Measurements from ENCODE around the gene CCDC141.

The CCDC141 gene

GRCh38 chr2:178962805-178963433 lies 87.0 kb downstream of the CCDC141 start:
- no peak for DNase-seq

GRCh38 chr2:178962152-178962551 lies 87.8 kb downstream of the CCDC141 start:
- no peak for DNase-seq

- no peak for DNase-seq
Observed at GRCh38 chr2:178954049-178954448, 95.9 kb downstream of the CCDC141 start.

- no peak for DNase-seq
Observed at GRCh38 chr2:178951266-178952006, 98.5 kb downstream of the CCDC141 start.

GRCh38 chr2:178949584-178949983 lies 100.4 kb downstream of the CCDC141 start:
- DNase-seq = no peak

GRCh38 chr2:178949151-178949550 lies 100.8 kb downstream of the CCDC141 start:
- DNase-seq = no peak

GRCh38 chr2:178947006-178947405 lies 102.9 kb downstream of the CCDC141 start:
- DNase-seq = no peak

DNA sequence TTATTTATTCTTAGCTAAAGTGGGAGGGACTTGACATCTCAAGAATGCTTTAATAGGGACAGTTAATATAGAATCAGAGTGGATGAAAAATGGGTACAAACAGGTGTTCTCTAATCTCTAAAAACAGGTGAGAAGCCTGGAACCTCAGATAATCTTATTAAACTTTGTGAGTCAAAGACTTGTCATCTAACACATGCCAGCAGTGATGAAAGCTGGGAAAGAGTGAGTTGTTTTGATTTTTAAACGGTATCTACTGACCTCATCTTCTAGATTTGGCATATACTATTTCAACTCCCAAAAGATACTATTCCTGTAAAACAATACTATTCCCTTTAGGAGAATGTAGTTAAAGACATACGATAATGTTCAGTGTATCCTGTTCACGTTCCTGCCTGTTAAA lies 103.4 kb downstream of the CCDC141 start:
- no peak for DNase-seq

DNA sequence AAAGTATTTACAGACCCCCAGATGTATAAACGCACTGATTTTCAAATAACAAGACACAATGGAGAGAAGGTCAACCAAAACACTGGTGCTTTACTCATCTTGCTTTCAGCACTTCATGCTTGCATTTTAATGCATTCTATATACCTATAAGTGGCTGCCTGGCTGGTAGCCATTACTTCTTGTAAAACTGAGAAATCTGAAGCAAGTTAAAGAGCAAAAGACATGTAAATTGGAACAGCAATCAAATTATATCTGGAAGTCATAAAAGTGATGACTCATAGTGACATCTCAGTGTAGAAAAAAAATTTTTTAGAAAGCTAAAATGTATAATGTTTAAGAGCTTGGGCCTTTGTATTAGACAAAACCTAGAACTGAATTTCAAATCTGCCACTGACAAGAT lies 106.2 kb downstream of the CCDC141 start:
- no peak for DNase-seq

DNA sequence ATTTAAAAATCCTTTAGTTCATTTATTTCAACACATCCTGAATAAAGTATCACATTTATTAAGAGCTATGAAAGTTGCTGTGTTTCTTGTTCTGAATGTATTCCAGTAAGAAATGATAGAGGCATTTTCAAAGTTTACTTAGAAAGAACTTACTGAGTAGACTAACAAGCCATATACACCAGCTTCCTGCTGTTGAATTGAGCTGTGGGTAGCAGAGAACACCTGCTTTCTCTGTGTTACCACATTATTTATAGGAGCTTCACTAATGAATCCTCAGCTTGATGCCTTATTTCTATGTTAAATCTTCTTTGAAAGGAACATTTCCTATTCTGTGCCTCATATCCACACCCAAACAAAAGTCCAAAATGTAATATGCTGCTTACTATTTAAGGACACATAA lies 115.4 kb downstream of the CCDC141 start:
- no peak for DNase-seq

- no peak for DNase-seq
Observed at GRCh38 chr2:178933493-178933892, 116.4 kb downstream of the CCDC141 start.

DNA sequence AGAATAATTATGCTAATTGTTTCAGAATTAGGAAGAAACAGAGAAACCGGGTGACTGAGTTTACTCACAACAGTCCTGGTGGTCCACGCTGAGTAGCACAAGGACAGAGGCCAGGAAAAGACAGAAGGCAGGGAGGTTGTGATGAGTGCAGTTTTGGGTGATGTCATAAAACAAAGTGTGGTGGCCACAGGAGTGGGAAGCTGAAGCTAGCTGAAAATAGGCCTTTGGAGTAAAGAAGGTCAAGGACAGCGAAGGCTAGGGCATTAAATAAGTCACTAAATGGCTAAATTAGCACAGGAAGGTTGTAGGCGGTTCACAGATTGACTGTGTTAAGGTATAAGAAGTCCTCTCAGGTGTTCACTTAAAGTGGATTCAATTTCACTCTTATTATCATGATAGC lies 121.9 kb downstream of the CCDC141 start:
- DNase-seq = no peak

DNA sequence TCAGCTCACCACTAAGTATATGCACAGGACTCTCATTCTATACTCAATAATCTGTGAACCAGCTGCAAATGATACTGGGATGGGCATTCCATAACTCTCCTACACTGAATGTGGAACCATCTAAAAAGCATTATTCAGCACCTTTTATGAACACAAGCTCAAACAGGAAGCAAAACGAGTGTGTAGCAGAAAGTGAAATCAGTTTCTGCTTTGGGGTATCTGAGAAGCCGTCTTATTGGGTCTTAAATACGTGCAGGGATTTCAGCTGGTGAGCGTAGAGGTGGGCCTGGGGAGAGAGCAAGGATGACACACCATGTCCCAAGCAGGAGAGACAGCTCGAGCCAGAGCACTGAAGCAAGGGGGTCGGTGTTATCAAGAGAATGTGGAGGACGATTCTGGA lies 122.8 kb downstream of the CCDC141 start:
- DNase-seq = no peak

DNA sequence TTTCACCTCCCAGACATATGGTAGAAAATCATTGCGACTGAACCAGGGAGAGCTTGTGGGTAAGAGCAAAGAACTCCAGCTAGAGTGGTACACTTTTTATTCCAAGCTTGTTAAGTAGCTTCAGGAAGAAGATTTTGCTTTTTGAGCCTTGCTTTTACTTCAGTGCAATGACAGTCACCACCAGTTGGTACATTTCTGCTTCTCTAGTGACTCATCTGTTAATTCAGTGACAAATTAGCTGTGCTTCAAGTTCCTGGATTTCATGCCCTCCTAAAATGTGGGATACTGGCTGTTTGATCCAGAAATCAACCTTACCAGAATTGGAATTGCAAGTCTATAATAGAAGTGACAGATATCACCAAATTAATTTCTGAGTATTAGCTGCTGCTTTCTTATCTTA lies 125.1 kb downstream of the CCDC141 start:
- no peak for DNase-seq

DNA sequence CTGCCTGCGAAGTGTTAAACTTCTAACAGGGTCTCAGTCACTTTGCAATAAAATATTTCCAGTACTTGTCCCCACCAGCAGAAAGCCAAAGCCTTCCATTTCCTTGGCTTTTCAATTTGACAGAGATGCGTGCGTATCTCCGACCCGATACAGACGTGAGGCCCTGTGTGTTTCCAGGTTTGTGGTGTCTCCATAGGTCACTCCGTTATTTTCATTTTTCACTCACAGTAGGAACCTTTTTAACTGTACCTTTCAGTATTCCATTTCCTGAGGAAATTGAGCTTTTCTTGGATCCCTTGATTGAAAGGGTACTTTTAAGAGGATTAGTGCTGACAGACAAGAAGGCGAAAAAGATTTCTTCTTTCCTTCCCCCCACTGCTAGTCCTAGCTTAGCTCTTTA lies 126.4 kb downstream of the CCDC141 start:
- no peak for DNase-seq

DNA sequence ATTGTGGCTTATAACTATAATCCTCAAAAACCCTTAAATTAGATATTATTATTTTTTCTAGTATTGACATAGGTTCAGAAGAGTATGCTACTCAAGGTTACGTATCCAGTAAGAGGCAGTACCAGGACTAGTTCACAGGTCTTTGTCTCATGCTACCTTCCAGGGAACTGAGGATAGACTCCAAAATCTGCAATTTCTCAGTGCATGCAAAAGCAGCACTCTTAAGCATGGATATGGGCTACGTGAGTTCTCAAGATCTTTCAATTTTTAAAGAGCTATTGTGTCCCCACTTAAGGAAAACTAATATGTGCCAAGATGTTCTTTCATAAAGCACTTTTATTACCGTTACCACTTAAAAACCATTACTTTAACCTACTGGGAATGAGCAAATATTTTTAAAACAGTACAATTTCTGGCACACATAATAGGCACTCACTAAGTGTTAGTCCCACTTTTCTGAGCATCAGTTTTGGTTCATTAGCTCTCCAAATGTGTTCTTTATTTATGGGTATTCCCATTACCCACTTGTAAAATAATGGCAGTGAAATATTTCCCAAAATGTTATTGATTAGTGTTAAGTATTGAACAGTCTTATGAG lies 128.9 kb downstream of the CCDC141 start:
- DNase-seq = no peak

DNA sequence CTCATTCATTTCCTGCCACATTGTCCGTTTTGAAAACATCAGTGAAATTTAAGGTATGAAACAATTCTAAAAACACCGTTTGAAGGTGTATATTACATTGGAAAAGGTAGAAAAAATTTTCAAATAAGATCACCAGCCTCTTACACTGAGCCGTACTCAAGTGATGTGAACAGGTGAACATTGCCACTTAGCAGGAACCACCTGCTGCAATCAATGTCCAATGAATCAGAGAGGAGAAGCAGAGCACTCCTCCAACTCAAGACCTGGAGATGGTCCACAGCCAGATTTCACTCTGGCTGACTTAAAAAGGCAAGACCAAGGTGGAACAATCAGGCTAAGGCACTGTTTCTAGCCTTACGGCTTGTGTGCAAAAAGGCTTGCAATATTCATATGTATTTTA lies 132.4 kb downstream of the CCDC141 start:
- DNase-seq = peak; percentile 13

DNA sequence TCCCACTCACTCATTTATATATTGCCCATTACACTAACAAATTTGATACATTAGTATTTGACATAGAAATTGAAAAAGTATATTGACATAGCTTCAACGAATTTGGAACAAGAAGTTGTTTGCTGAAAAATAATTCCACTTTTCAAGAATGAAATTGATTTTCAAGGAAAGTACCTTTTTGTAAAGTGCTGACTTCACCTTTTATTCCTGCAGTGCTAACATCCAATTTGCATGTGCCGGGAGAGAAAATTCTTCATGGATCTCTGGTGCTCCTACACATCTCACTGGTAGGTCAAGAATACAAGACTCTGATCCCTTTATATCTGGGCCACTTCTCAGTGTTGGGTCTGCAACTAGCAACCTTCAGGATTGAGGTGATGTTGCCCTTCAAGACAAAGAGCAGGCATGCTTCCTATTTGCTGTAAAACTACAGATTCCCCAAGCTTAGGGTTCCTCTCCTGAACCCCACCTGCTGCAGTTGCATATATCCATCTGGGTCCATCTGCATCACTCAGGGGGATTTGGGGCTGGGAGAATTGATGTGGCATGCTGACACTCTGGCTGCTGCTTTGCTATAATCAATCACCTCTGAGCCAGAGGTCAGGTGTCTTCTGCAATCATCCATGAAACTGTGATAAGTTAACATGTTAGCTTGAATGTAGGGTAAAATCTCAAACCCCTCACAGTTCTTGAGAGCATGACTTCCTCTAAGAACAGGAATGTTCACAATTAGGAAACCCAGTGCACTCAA lies 134.3 kb downstream of the CCDC141 start:
- DNase-seq = no peak

GRCh38 chr2:178914259-178914849 lies 135.6 kb downstream of the CCDC141 start:
- peak; percentile 64 for DNase-seq

GRCh38 chr2:178913049-178913441 lies 136.9 kb downstream of the CCDC141 start:
- DNase-seq = no peak

DNA sequence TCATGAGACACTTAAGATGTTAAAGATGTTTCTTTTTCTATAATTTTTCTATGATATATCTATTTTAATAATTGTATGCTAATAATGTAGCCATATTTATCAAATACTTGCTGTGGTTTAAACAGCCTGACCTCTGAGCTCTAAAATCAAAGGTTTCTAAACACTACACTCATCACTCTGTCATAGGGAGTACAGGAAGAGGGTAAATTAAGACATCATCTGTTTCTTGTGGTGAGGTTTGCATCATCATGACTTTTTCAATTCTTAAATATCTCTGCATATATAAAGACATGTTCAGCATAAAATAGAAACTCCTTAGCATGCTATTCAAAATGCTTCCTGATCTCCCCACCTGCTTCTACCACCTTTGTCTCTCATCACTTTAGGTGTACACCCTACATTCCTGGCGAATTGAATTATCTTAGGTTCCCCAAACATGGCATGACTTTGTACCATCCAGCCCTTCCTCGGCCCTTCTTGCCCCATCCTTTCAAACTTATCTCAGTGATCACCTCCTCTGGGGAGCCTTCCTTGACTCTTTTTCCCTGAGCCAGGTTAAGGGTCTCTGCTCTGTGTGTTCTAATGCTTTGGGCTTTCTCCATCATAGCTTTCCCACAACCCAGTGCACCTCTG lies 137.4 kb downstream of the CCDC141 start:
- DNase-seq = no peak

- no peak for DNase-seq
Observed at GRCh38 chr2:178911039-178911438, 138.9 kb downstream of the CCDC141 start.

GRCh38 chr2:178910005-178910404 lies 139.9 kb downstream of the CCDC141 start:
- DNase-seq = no peak
